NCI-H748 (cell line): ENCODE measurements around the gene SPTB.

Source experiments
- DNase-seq: peaks from one replicate; lab custom pipeline; 2025; ENCODE audit not compliant: unreplicated experiment; lab: John Stamatoyannopoulos, UW

Gene SPTB

GRCh38 chr14:64855721-64856528 lies 23.8 kb downstream of the SPTB start:
- DNase-seq: no peak

- no peak for DNase-seq
These were observed 29.2 kb downstream of the SPTB start for GRCh38 chr14:64850369-64851137.

DNA sequence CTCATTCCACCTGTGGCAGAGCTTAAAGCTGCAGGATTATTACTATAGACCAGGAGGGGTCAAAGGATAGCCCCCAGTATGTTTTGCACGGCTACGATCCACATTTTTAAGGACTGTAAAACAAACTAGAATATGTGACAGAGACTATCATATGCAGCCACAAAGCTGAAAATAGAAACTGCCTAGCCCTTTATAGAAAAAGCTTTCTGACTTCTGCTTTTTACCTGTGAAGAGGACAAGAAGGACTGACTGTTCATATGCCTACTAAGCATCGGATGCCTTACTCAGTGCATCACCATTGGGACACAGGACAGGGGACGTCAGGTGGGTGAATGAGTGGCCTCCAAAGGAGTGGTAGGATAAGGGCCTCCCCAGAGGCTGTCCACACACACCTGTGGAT lies 29.8 kb downstream of the SPTB start:
- DNase-seq: no peak

DNA sequence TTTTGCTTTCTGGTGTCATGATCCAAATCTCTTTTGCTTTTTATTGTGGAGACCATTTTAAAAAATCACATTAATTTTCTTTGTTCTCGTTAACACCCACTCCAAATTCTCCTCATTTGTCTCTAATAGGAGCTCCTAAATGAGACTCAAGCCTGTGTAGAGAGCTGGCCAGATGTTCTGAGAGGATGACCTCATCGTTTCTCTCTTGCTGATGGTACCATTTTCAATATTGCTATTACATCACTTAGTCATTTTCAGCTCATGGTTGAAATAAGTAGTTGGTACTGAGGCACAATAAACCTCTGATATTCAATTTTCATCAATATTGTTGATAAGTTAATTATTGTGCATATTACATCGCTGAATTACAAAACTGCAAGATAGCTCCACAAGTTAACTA lies 31.5 kb downstream of the SPTB start:
- DNase-seq: no peak

DNA sequence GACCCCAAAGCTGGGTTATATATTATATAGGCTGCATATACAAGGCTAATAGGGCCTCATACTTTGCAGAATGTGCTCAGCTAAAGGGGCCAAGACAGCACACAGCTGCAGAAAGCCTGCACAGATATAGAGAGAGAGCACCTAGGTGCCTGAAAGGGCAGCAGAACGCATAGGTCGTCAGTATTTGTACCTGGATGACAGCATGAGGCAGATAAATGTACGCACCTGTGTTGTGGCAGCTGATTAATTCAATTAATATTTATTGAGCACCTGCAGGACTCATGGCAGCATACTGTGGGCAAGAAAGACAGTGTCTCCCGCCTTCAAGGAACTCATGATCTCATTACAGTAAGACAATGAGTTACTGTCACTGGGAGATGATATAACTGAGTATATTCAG lies 33.4 kb downstream of the SPTB start:
- no peak for DNase-seq

DNA sequence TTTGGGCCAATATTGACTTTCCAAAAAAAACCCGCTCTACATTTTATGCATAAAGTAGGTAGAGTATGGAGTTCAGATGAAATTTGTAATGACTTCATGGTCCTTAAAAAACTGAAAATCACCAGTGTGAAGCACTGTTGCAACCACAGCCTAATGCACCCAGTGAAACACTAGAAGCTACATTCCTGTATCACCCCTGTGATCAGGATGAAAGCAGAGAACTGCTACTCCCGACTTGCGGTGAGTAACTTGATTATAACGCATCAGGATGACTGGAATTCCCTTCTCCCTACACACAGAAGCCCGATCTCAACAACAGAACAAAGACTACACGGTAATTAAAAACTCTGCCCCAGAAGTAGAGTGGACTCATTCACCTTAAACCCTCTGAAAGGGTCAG lies 33.8 kb downstream of the SPTB start:
- DNase-seq: no peak

DNA sequence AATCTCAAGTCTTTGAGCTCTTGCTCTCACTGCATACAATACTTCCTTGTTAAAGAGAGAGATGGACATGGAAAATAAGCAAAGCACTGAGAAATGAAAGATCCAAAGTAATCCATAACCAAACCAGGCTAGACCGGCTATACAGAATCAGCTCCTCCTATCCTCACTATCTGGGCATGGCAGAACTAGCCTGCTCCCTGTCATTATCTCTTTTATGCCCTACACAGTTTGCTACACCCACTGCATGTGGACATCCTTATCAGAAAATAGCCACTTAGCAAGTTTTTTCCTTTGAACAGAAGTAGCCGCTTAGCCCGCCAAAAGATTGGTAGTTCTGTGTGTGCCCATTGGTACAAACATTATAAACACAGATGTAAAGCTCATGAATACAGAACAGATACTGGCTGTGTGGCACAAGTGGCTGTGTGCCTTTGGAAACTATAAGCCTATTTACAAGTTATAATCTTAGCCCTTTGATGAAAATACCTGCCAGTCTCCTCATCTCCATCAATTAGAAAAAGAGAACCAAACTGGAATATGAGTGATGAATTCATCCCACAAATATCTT lies 34.7 kb downstream of the SPTB start:
- DNase-seq: no peak

DNA sequence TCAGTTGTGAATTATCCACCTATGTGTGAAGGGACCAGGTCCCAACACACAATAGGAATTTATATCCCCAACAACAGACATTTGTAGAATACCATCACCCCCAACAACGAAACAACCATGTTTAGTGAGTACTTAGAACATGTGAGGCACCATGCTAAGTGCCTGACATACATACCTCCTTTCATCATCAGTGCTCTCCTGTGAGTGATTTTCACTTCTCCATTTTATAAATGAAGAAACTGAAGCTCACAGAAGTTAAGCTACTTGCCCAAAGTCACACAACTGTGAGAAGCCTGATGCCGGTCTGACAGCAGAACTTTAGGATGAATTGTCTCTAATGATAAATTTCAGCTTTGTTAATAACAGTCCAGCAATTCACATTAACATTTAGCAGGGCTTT lies 35.4 kb downstream of the SPTB start:
- DNase-seq: no peak

GRCh38 chr14:64843548-64843947 lies 36.2 kb downstream of the SPTB start:
- DNase-seq: no peak

DNA sequence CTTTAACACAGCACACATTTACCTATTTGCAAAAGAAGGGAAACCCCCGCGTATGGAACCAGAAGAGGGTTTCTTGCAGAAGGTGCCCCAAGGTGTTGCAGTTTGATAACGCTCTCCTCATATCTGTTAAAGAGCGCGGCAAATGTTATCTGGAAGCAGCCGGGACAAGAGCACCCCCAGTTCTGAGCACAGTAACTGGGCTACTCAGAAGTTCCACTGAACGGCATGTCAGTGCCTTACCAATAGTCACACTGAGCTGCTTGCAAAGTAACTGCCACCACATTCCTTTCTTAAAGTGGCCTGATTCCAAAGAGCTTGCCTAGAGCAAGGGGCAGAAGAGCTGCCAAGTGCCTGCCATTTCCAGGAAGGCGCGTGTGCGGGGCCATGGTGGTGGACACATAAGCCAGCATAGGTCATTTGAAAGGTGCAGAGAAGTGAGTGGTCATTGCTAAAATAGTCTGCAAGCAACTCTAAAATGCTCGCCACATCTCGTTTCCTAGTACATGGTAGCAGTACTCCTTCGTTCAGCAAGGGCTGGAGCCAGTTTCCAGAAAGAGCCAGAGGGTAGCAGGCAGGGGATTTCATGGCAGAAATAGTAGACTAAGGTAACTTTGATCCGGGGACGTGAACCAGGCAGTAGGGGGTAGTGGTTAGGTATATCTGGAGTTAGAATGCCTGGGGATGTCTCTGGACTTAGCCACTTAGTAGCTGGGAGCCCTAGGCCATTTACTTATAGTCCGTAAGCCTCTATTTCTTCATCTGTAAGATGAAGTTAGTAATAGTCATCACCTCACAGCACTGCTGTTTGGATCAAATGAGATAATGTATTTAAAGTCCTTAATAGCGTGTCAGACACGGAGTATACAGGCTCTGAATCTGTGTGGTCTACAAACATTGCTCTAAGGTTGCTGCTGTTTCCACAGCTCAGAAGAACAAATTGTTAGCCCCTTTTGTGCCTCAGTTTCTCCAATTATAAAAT lies 37.6 kb downstream of the SPTB start:
- DNase-seq: no peak

DNA sequence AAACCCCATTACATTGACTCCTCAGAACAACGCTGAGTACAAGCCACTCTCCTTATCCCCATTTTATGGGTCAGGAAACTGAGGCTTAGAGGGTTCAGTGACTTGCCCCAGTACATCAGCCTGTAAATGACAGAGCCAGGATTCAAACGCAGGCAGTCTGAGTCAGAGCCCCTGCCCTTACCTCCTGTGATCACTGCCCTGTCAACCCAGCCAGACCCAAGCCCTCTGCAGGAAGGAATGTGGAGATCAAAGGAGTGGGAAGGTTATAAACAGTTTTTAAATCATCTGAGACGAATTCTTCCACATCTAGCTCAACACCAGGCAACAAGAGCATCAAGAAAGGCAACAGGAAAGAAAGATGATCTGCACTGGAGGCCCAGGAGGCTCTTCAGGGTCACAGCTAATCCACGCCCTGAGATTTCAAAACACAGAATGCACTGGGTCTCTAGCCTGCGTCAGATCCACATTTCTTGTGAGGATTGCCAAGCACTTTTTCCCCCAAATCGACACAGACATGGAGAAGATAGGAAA lies 38.5 kb downstream of the SPTB start:
- DNase-seq: no peak

- peak; percentile 35 for DNase-seq
These were observed 41.1 kb downstream of the SPTB start for GRCh38 chr14:64838656-64839055.

GRCh38 chr14:64835431-64835830 lies 44.3 kb downstream of the SPTB start:
- DNase-seq: no peak

- no peak for DNase-seq
These were observed 44.7 kb downstream of the SPTB start for GRCh38 chr14:64834965-64835364.

GRCh38 chr14:64831419-64831818 lies 48.3 kb downstream of the SPTB start:
- DNase-seq: no peak

DNA sequence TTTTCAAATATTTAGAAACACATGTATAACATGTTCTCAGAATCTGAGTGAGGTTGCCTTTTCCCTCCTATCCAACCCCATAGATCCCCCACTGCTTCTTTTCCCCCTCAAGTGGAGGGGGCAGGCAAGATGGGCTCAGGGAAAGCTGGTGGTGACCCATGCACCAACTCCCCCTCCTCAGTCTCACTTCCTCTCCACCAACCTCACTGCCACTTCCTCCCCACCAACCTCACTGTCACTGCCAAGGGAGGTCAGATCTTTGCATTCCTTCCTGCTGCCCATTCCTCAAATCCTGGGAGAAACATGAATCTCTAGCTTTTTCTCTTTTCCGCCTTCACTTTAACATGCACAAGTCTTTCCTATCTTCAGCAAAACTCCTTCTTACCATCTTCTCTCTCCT lies 48.7 kb downstream of the SPTB start:
- DNase-seq: no peak

DNA sequence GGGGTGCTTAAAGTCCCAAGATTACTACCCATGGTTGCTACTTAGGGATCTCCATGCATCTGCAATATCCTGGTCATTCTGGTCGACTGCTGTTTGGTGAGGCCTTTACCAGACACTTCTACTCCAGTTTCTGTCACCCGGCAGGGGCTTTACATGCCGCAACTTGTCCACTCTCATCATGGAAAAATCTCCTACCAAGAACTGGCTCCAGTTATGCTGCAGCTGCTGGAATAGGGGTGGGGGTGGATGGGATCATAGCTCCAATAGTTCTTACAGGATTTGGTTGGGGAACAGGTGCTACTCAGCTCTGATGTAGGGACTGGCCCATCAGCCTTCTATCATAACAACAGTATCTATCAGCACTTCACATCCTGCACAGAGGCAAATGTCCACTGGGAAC lies 51.6 kb downstream of the SPTB start:
- no peak for DNase-seq

DNA sequence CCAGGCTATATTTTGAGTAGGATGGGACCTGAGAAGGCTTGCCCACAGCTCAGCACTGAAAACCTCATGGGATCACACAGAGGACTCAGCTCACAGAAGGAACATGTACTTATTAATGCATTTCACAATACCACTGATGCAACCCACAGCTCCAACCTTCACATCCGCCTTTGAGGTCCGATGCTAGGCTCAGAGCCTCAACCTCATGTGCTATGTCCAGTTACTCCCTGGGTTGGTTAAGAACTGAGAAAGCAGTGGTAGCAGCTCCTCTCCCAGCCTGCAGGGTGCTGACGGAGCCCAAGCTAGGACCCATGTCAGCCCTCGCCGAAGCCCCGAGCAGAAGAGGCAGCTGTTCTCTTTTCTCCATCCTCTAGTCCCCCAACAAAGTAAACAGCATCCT lies 52.9 kb downstream of the SPTB start:
- no peak for DNase-seq

DNA sequence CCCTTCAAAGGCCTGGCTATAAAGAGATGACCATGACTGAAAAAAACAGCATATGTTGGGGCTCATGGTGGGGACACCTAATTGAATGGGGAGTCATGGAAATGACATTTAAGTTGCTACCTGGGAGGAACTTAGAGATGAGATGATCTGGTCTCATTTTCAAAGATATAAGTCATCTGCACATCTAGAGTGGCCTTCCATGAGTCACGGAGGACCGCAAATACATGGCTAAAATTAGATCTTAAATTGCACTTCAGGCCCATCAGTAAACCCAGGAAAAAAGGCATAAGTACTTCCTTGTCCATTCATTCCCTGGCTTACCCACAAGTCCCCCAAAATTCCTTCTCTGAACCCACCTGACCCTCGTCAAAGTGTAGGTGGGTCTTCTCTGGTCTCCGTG lies 53.4 kb downstream of the SPTB start:
- no peak for DNase-seq

GRCh38 chr14:64825509-64825908 lies 54.2 kb downstream of the SPTB start:
- DNase-seq: no peak

GRCh38 chr14:64825006-64825405 lies 54.7 kb downstream of the SPTB start:
- no peak for DNase-seq
